ENCODE results near the gene CRMP1. TPM values are rescaled to one million over a fixed set of nuclear protein-coding genes. Genes with fewer than 3 reads are reported as not detected.

The CRMP1 gene
- total RNA-seq, 4 donors from 2014 or later: 0.39 to 0.66 TPM; not detected in 2

GRCh38 chr4:5804656-5805055, 88.2 kb downstream of the CRMP1 start:
- Histone ChIP-seq H3K4me1 (no peaks in the 10 kb centered on the region), H3K27me3 (no peaks in the 10 kb centered on the region), H3K4me3 (no peak overlapping the region), H3K27ac (no peak overlapping the region), H3K36me3 (no peaks in the 10 kb centered on the region), H3K9me3 (no peaks in the 10 kb centered on the region)
- no peak for TF ChIP-seq CTCF (IDR thresholded peaks at IDR 0.05 in 4 of 5, conservative IDR thresholded peaks at IDR 0.05 in 1 of 5)
- TF ChIP-seq POLR2A (IDR thresholded peaks at IDR 0.05): no peak
- no peak for ATAC-seq
- DNase-seq: no peak
- in situ Hi-C loops (cut with MboI; ENCODE audit: low sequenced_read_pairs in 4 of 4) (loop anchor here in 2 of 4 donors (25.0 kb wide), 2 partner anchors 767 to 1317 kb away; no protein-coding TSS in a partner anchor), intact Hi-C loops (cut with DNase I; ENCODE audit: low total_unique reads) (no loop called here)

GRCh38 chr4:5802565-5802964, 90.3 kb downstream of the CRMP1 start:
- ATAC-seq (no peak), DNase-seq (no peak)
- intact Hi-C loops (cut with DNase I; ENCODE audit: low total_unique reads): no loop called here
- no peak overlapping the region for H3K27ac ChIP-seq
- no peaks in the 10 kb centered on the region for H3K4me1 ChIP-seq
- no peaks in the 10 kb centered on the region for H3K36me3 ChIP-seq
- H3K4me3 ChIP-seq: no peak overlapping the region
- H3K9me3 ChIP-seq: no peaks in the 10 kb centered on the region
- TF ChIP-seq CTCF (IDR thresholded peaks at IDR 0.05 in 4 of 5, conservative IDR thresholded peaks at IDR 0.05 in 1 of 5) (no peak), POLR2A (IDR thresholded peaks at IDR 0.05) (no peak)
- in situ Hi-C loops (cut with MboI; ENCODE audit: low sequenced_read_pairs in 4 of 4): loop anchor here in 2 of 4 donors (25.0 kb wide), 2 partner anchors 765 to 1315 kb away; no protein-coding TSS in a partner anchor
- no peaks in the 10 kb centered on the region for H3K27me3 ChIP-seq

GRCh38 chr4:5801696-5802095, 91.2 kb downstream of the CRMP1 start:
- H3K27ac ChIP-seq: no peak overlapping the region
- no peaks in the 10 kb centered on the region for H3K27me3 ChIP-seq
- no peak overlapping the region for H3K4me3 ChIP-seq
- no peaks in the 10 kb centered on the region for H3K9me3 ChIP-seq
- in situ Hi-C loops (cut with MboI; ENCODE audit: low sequenced_read_pairs in 4 of 4) (loop anchor here in 2 of 4 donors (25.0 kb wide), 2 partner anchors 764 to 1314 kb away; no protein-coding TSS in a partner anchor), intact Hi-C loops (cut with DNase I; ENCODE audit: low total_unique reads) (no loop called here)
- ATAC-seq (no peak), DNase-seq (no peak)
- TF ChIP-seq CTCF (IDR thresholded peaks at IDR 0.05 in 4 of 5, conservative IDR thresholded peaks at IDR 0.05 in 1 of 5) (no peak), POLR2A (IDR thresholded peaks at IDR 0.05) (no peak)
- H3K4me1 ChIP-seq: no peaks in the 10 kb centered on the region
- H3K36me3 ChIP-seq: no peaks in the 10 kb centered on the region

- no peaks in the 10 kb centered on the region for H3K9me3 ChIP-seq
- in situ Hi-C loops (cut with MboI; ENCODE audit: low sequenced_read_pairs in 4 of 4): loop anchor here in 2 of 4 donors (25.0 kb wide), 2 partner anchors 763 to 1313 kb away; no protein-coding TSS in a partner anchor
Observed at GRCh38 chr4:5800496-5800895, 92.4 kb downstream of the CRMP1 start.

More at GRCh38 chr4:5800496-5800895, 92.4 kb downstream of the CRMP1 start:
- Histone ChIP-seq H3K36me3 (no peaks in the 10 kb centered on the region), H3K27ac (no peak overlapping the region), H3K27me3 (no peaks in the 10 kb centered on the region), H3K4me3 (no peak overlapping the region), H3K4me1 (no peaks in the 10 kb centered on the region)
- ATAC-seq: no peak
- DNase-seq: no peak
- intact Hi-C loops (cut with DNase I; ENCODE audit: low total_unique reads): no loop called here
- no peak for TF ChIP-seq POLR2A (IDR thresholded peaks at IDR 0.05)
- TF ChIP-seq CTCF (IDR thresholded peaks at IDR 0.05 in 4 of 5, conservative IDR thresholded peaks at IDR 0.05 in 1 of 5): no peak

Measured in gastrocnemius medialis (tissue), 4 donors.